ENCODE data around the gene ZNF205.

GRCh38 chr16:3099732-3100499, 12.5 kb upstream of the ZNF205 start:
- TF ChIP-seq POLR2A (IDR thresholded peaks at IDR 0.05; ENCODE audit: low read depth) (no peak), CTCF (IDR thresholded peaks at IDR 0.05) (no peak)
